Sigmoid colon (tissue), 4 donors: ENCODE data around the gene ACTN2.

Experiments
- CTCF ChIP-seq, 4 experiments: fragments of 450-650 bp in 3 of 4; fragments of 200-600 bp in 1 of 4; IDR thresholded peaks; one replicate each; pipeline ENCODE4 v1.5.1; 2016 to 2019; ENCODE audit warnings: antibody characterized with exemption in 4 of 4, mild to moderate bottlenecking in 3 of 4, moderate library complexity in 2 of 4
- POLR2A ChIP-seq, 2 donors: fragments of 450-650 bp; IDR thresholded peaks; one replicate each; pipeline ENCODE4 v1.6.1; 2016; ENCODE audit warnings: antibody characterized with exemption in 2 of 2, mild to moderate bottlenecking in 2 of 2, moderate library complexity in 2 of 2
- POLR2AphosphoS5 ChIP-seq, 4 donors: sonication (generic); formaldehyde crosslinking; IDR thresholded peaks; one replicate each; pipeline ENCODE4 v1.6.1; 2017; ENCODE audit warnings: antibody characterized with exemption in 4 of 4

DNA sequence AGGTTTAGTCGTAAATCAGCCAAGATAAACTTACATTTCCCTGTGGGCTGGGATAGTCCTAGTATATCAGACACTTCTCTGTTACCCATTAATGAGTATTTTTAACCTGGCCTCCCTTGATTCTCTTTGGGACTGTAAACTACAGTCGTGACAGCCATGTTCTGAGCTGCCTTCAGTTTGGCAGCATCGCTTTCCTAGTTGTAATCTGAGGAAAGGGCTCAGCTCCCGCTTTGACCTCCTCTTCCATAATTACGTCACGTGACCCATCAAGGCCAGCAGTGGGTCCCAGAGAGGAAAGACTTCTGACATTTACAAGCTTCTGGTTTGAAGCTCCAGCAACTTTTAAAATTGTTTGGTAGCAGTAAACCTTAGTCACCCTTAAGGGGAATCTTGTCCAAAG lies 74.2 kb downstream of the ACTN2 start:
- no peak for TF ChIP-seq POLR2A (IDR thresholded peaks at IDR 0.05)
- TF ChIP-seq CTCF (IDR thresholded peaks at IDR 0.05), result no peak
- TF ChIP-seq POLR2AphosphoS5 (IDR thresholded peaks at IDR 0.05), result no peak
